ENCODE results near the gene FRMD4A.

Gene FRMD4A

GRCh38 chr10:13873196-13873595, 457.5 kb downstream of the FRMD4A start:
- no peak for TF ChIP-seq NFIC (IDR thresholded peaks at IDR 0.05)
- TF ChIP-seq, protein P1, sequence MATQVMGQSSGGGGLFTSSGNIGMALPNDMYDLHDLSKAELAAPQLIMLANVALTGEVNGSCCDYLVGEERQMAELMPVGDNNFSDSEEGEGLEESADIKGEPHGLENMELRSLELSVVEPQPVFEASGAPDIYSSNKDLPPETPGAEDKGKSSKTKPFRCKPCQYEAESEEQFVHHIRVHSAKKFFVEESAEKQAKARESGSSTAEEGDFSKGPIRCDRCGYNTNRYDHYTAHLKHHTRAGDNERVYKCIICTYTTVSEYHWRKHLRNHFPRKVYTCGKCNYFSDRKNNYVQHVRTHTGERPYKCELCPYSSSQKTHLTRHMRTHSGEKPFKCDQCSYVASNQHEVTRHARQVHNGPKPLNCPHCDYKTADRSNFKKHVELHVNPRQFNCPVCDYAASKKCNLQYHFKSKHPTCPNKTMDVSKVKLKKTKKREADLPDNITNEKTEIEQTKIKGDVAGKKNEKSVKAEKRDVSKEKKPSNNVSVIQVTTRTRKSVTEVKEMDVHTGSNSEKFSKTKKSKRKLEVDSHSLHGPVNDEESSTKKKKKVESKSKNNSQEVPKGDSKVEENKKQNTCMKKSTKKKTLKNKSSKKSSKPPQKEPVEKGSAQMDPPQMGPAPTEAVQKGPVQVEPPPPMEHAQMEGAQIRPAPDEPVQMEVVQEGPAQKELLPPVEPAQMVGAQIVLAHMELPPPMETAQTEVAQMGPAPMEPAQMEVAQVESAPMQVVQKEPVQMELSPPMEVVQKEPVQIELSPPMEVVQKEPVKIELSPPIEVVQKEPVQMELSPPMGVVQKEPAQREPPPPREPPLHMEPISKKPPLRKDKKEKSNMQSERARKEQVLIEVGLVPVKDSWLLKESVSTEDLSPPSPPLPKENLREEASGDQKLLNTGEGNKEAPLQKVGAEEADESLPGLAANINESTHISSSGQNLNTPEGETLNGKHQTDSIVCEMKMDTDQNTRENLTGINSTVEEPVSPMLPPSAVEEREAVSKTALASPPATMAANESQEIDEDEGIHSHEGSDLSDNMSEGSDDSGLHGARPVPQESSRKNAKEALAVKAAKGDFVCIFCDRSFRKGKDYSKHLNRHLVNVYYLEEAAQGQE (IDR thresholded peaks at IDR 0.05; ENCODE audit: low read depth): no peak
- TF ChIP-seq FOXM1 (IDR thresholded peaks at IDR 0.05; ENCODE audit: borderline replicate concordance, low read depth): no peak
- TF ChIP-seq CEBPB (IDR thresholded peaks at IDR 0.05): no peak

- TF ChIP-seq EP300 (IDR thresholded peaks at IDR 0.05; ENCODE audit: borderline replicate concordance): no peak
- no peak for TF ChIP-seq RAD21 (IDR thresholded peaks at IDR 0.05; ENCODE audit: low read depth)
- TF ChIP-seq, protein P1 (IDR thresholded peaks at IDR 0.05; ENCODE audit: low read depth): no peak
- no peak for TF ChIP-seq YY1 (IDR thresholded peaks at IDR 0.05; ENCODE audit: low read depth)
- no peak for TF ChIP-seq CEBPB (IDR thresholded peaks at IDR 0.05)
- TF ChIP-seq TEAD4 (IDR thresholded peaks at IDR 0.05): no peak
- TF ChIP-seq, protein P2, sequence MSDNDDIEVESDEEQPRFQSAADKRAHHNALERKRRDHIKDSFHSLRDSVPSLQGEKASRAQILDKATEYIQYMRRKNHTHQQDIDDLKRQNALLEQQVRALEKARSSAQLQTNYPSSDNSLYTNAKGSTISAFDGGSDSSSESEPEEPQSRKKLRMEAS (IDR thresholded peaks at IDR 0.05): no peak
- no peak for TF ChIP-seq EGR1 (IDR thresholded peaks at IDR 0.05)
- TF ChIP-seq, protein P3, sequence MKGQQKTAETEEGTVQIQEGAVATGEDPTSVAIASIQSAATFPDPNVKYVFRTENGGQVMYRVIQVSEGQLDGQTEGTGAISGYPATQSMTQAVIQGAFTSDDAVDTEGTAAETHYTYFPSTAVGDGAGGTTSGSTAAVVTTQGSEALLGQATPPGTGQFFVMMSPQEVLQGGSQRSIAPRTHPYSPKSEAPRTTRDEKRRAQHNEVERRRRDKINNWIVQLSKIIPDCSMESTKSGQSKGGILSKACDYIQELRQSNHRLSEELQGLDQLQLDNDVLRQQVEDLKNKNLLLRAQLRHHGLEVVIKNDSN (IDR thresholded peaks at IDR 0.05): no peak
- no peak for TF ChIP-seq FOXM1 (IDR thresholded peaks at IDR 0.05; ENCODE audit: borderline replicate concordance, low read depth)
Observed at GRCh38 chr10:13872411-13872810, 458.3 kb downstream of the FRMD4A start.

DNA sequence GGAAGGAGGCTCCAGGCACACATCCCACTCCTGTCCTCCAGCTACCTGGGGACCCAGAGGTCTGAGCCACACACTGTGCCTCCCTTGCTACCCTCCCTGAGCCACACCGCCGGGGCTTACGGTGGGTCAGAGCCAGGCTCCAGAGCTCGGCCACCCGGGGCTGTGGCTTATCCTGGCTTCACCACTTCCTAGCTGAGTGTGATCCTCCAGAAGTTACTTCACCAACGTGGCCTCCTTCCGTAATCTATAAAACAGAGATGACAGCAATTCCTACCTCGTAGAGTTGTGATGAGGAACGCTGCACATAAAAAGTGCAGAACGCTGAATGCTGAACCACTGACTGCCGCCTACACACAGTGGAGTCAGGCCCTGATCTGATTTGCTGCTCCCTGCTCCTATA, 458.9 kb downstream of the FRMD4A start:
- TF ChIP-seq TAF1 (IDR thresholded peaks at IDR 0.05; ENCODE audit: low read depth) (no peak), CREB1 (IDR thresholded peaks at IDR 0.05; ENCODE audit: low read depth) (no peak), FOXM1 (IDR thresholded peaks at IDR 0.05; ENCODE audit: borderline replicate concordance, low read depth) (no peak), EGR1 (IDR thresholded peaks at IDR 0.05) (no peak), CEBPB (IDR thresholded peaks at IDR 0.05) (no peak), EP300 (IDR thresholded peaks at IDR 0.05; ENCODE audit: borderline replicate concordance) (no peak), YY1 (IDR thresholded peaks at IDR 0.05; ENCODE audit: low read depth) (no peak), TCF12 (IDR thresholded peaks at IDR 0.05; ENCODE audit: low read depth) (no peak), NFIC (IDR thresholded peaks at IDR 0.05) (no peak), TEAD4 (IDR thresholded peaks at IDR 0.05) (no peak), ZBTB7A (IDR thresholded peaks at IDR 0.05; ENCODE audit: low read depth) (no peak)
- TF ChIP-seq, protein P2 (IDR thresholded peaks at IDR 0.05): no peak
- TF ChIP-seq, protein P3 (IDR thresholded peaks at IDR 0.05): no peak

GRCh38 chr10:13871011-13871410, 459.7 kb downstream of the FRMD4A start:
- TF ChIP-seq, protein P3 (IDR thresholded peaks at IDR 0.05): no peak
- TF ChIP-seq EGR1 (IDR thresholded peaks at IDR 0.05): no peak
- TF ChIP-seq, protein P1 (IDR thresholded peaks at IDR 0.05; ENCODE audit: low read depth): no peak
- no peak for TF ChIP-seq EP300 (IDR thresholded peaks at IDR 0.05; ENCODE audit: borderline replicate concordance)
- no peak for TF ChIP-seq CEBPB (IDR thresholded peaks at IDR 0.05)
- no peak for TF ChIP-seq NFIC (IDR thresholded peaks at IDR 0.05)
- no peak for TF ChIP-seq CREB1 (IDR thresholded peaks at IDR 0.05; ENCODE audit: low read depth)
- TF ChIP-seq, protein P2 (IDR thresholded peaks at IDR 0.05): no peak
- TF ChIP-seq RAD21 (IDR thresholded peaks at IDR 0.05; ENCODE audit: low read depth): no peak
- TF ChIP-seq YY1 (IDR thresholded peaks at IDR 0.05; ENCODE audit: low read depth): no peak
- TF ChIP-seq ZBTB7A (IDR thresholded peaks at IDR 0.05; ENCODE audit: low read depth): no peak
- TF ChIP-seq TEAD4 (IDR thresholded peaks at IDR 0.05): no peak
- no peak for TF ChIP-seq TCF12 (IDR thresholded peaks at IDR 0.05; ENCODE audit: low read depth)
- TF ChIP-seq TAF1 (IDR thresholded peaks at IDR 0.05; ENCODE audit: low read depth): no peak
- TF ChIP-seq FOXM1 (IDR thresholded peaks at IDR 0.05; ENCODE audit: borderline replicate concordance, low read depth): no peak

Measured in Ishikawa (cell line).